ENCODE results near the gene ERMN. TPM values are rescaled to one million over a fixed set of nuclear protein-coding genes. Genes with fewer than 3 reads are reported as not detected.

The ERMN gene
- total RNA-seq, 1 donor = not detected

GRCh38 chr2:157309878-157310277 is 15.7 kb downstream of the ERMN start:
- H3K4me3 ChIP-seq (ENCODE audit: low read depth, low read length) = no peak overlapping the region
- DNase-seq (ENCODE audit: low read depth) = no peak
- no peak for TF ChIP-seq CTCF (IDR thresholded peaks at IDR 0.05; ENCODE audit: insufficient read depth, low read depth, low read length)

DNA sequence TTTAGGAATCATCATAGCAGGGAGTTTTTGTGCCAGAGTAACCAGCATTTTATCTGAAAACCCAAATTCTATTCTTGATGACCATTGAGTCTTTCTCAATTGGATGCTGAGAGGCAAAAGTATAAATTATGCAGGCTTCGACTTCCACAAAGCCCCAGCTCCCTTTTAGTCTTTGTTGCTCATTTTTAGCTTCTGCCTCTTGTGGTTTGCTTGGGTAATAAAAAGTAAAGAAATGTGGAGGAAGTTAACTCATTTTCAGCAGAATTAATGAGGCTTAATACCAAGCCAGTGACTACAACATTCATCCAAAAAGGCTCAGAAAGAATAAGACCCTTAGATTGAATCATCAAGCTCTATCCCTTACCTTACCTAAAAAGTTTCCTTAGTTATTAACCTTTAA is 18.6 kb downstream of the ERMN start:
- no peak for DNase-seq (ENCODE audit: low read depth)
- no peak overlapping the region for H3K4me3 ChIP-seq (ENCODE audit: low read depth, low read length)
- TF ChIP-seq CTCF (IDR thresholded peaks at IDR 0.05; ENCODE audit: insufficient read depth, low read depth, low read length) = peak; percentile 25

GRCh38 chr2:157305723-157306110 is 19.9 kb downstream of the ERMN start:
- H3K4me3 ChIP-seq (ENCODE audit: low read depth, low read length) = no peak overlapping the region
- TF ChIP-seq CTCF (IDR thresholded peaks at IDR 0.05; ENCODE audit: insufficient read depth, low read depth, low read length) = no peak
- DNase-seq (ENCODE audit: low read depth) = no peak

GRCh38 chr2:157304811-157305722 is 20.6 kb downstream of the ERMN start:
- H3K4me3 ChIP-seq (ENCODE audit: low read depth, low read length) = no peak overlapping the region
- TF ChIP-seq CTCF (IDR thresholded peaks at IDR 0.05; ENCODE audit: insufficient read depth, low read depth, low read length) = no peak
- peak; percentile 10 for DNase-seq (ENCODE audit: low read depth)

- TF ChIP-seq CTCF (IDR thresholded peaks at IDR 0.05; ENCODE audit: insufficient read depth, low read depth, low read length) = no peak
- no peak for DNase-seq (ENCODE audit: low read depth)
- H3K4me3 ChIP-seq (ENCODE audit: low read depth, low read length) = no peak overlapping the region
Observed at GRCh38 chr2:157303612-157304011, 22.0 kb downstream of the ERMN start.

DNA sequence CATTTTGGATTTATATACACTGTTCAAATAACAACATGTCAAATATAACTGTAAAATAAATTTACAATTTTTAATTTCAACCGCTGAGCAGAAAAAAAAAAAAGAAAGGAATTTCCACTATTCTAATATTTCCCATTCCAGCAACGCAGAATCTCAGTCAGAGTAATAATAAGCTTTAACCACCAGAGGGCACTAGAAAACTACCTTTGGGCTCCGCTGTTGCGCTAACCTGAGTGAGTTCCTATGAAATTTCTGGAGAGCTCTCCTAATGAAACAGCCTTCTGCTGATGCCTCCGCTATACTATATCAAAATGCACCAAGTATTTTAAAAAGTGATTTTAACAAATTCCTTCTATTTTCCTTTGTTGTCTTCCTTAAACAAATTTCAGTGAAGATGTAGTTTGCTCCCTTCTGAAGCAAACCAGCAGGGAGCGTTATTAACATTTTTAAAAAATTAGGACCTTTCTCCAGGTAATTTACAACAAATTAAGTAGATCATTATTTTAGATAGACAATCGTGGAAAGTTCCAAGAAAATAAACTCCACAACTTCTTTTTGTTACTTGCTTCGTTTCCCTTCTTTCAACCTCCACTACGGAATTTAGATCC is 23.0 kb downstream of the ERMN start:
- peak; percentile 71 for TF ChIP-seq CTCF (IDR thresholded peaks at IDR 0.05; ENCODE audit: insufficient read depth, low read depth, low read length)
- DNase-seq (ENCODE audit: low read depth) = peak; percentile 45
- no peak overlapping the region for H3K4me3 ChIP-seq (ENCODE audit: low read depth, low read length)
